H9 (cell line): Measurements from ENCODE around the gene DUSP15. TPM values are rescaled to one million over a fixed set of nuclear protein-coding genes. Genes with fewer than 3 reads are reported as not detected.

Source experiments
- DNase-seq: peaks from one replicate; pipeline ENCODE4 v3.0.0-alpha.2; 2017
- H2AFZ ChIP-seq: one replicate; pipeline ENCODE4 v1.6.1; 2013; ENCODE audit warnings: mild to moderate bottlenecking, low read length, control low read depth, moderate library complexity
- H2AK5ac ChIP-seq: 2 replicates; pipeline ENCODE4 v1.6.1; 2013; ENCODE audit warnings: low read length, control low read depth, mixed read lengths; ENCODE audit not compliant: insufficient read length
- H2BK120ac ChIP-seq: one replicate; pipeline ENCODE4 v1.6.1; 2013; ENCODE audit warnings: low read depth, mild to moderate bottlenecking, low read length, control low read depth, inconsistent platforms; ENCODE audit not compliant: poor library complexity, severe bottlenecking
- H2BK12ac ChIP-seq: 2 replicates; pipeline ENCODE4 v1.6.1; 2013; ENCODE audit warnings: low read length, control low read depth, mixed read lengths, low read depth; ENCODE audit not compliant: insufficient read length
- H2BK15ac ChIP-seq: 2 replicates; pipeline ENCODE4 v1.6.1; 2013; ENCODE audit warnings: low read depth, low read length, control low read depth
- H2BK20ac ChIP-seq: one replicate; pipeline ENCODE4 v1.6.1; 2013; ENCODE audit warnings: low read depth, mild to moderate bottlenecking, low read length, control low read depth, inconsistent platforms; ENCODE audit not compliant: poor library complexity, severe bottlenecking
- H2BK5ac ChIP-seq: 2 replicates; pipeline ENCODE4 v1.6.1; 2013; ENCODE audit warnings: low read length, control low read depth, mixed read lengths; ENCODE audit not compliant: insufficient read length
- H3K14ac ChIP-seq: 2 replicates; pipeline ENCODE4 v1.6.1; 2013; ENCODE audit warnings: low read length, control low read depth; ENCODE audit not compliant: insufficient read depth
- H3K18ac ChIP-seq: 2 replicates; pipeline ENCODE4 v1.6.1; 2013; ENCODE audit warnings: low read depth, mild to moderate bottlenecking, mixed read lengths, low read length, control low read depth; ENCODE audit not compliant: insufficient read length
- H3K23ac ChIP-seq: 2 replicates; pipeline ENCODE4 v1.6.1; 2013; ENCODE audit warnings: low read length, control low read depth, mixed read lengths, low read depth; ENCODE audit not compliant: insufficient read length
- H3K23me2 ChIP-seq: 2 replicates; pipeline ENCODE4 v1.6.1; 2013; ENCODE audit warnings: low read depth, mild to moderate bottlenecking, mixed read lengths, low read length, control low read depth; ENCODE audit not compliant: insufficient read length, poor library complexity, severe bottlenecking
- H3K27ac ChIP-seq: 2 replicates; pipeline ENCODE4 v1.5.1; 2013; ENCODE audit warnings: low read length, control low read depth, mixed read lengths, low read depth; ENCODE audit not compliant: insufficient read length
- H3K27me3 ChIP-seq: 2 replicates; pipeline ENCODE4 v1.6.1; 2013; ENCODE audit warnings: low read length, control low read depth, inconsistent platforms; ENCODE audit not compliant: insufficient read depth
- H3K4ac ChIP-seq: 2 replicates; pipeline ENCODE4 v1.6.1; 2013; ENCODE audit warnings: low read depth, mild to moderate bottlenecking, control low read depth, inconsistent platforms, low read length, moderate library complexity
- H3K4me1 ChIP-seq: 2 replicates; pipeline ENCODE4 v1.6.1; 2013; ENCODE audit warnings: low read length, control low read depth, inconsistent platforms; ENCODE audit not compliant: insufficient read depth
- H3K4me2 ChIP-seq: 2 replicates; pipeline ENCODE4 v1.6.1; 2013; ENCODE audit warnings: low read length, control low read depth, mixed read lengths; ENCODE audit not compliant: insufficient read length, insufficient read depth
- H3K56ac ChIP-seq: 2 replicates; pipeline ENCODE4 v1.6.1; 2013; ENCODE audit warnings: low read depth, mild to moderate bottlenecking, mixed read lengths, low read length, control low read depth; ENCODE audit not compliant: insufficient read length
- H3K79me1 ChIP-seq: 2 replicates; pipeline ENCODE4 v1.6.1; 2013; ENCODE audit warnings: low read depth, mild to moderate bottlenecking, moderate library complexity, low read length, control low read depth, inconsistent platforms; ENCODE audit not compliant: insufficient read depth, poor library complexity, severe bottlenecking
- H3K79me2 ChIP-seq: 2 replicates; pipeline ENCODE4 v1.6.1; 2013; ENCODE audit warnings: low read length, control low read depth, inconsistent platforms; ENCODE audit not compliant: insufficient read depth
- H3K9ac ChIP-seq: 2 replicates; pipeline ENCODE4 v1.6.1; 2013; ENCODE audit warnings: low read length, control low read depth, mixed read lengths; ENCODE audit not compliant: insufficient read length; ENCODE audit errors: extremely low read depth
- H3K9me3 ChIP-seq: one replicate; pipeline ENCODE4 v1.6.1; 2013; ENCODE audit warnings: low read depth, low read length, inconsistent platforms; ENCODE audit not compliant: control insufficient read depth
- H3T11ph ChIP-seq: one replicate; pipeline ENCODE4 v1.6.1; 2013; ENCODE audit warnings: mild to moderate bottlenecking, low read length, control low read depth, inconsistent platforms
- H4K20me1 ChIP-seq: one replicate; pipeline ENCODE4 v1.6.1; 2013; ENCODE audit not compliant: control insufficient read depth, insufficient read length, insufficient read depth
- H4K5ac ChIP-seq: 2 replicates; pipeline ENCODE4 v1.6.1; 2013; ENCODE audit warnings: low read depth, mild to moderate bottlenecking, mixed read lengths, low read length, control low read depth; ENCODE audit not compliant: insufficient read length
- H4K8ac ChIP-seq: replicated peaks from 2 replicates; pipeline ENCODE4 v1.6.1; 2013; ENCODE audit warnings: low read length, control low read depth, mixed read lengths, low read depth; ENCODE audit not compliant: insufficient read length
- H4K91ac ChIP-seq: 2 replicates; pipeline ENCODE4 v1.6.1; 2013; ENCODE audit warnings: low read depth, mild to moderate bottlenecking, moderate library complexity, mixed read lengths, low read length, control low read depth; ENCODE audit not compliant: insufficient read length
- H3K27ac Mint-ChIP-seq, 3 experiments: 2 replicates in 2 of 3; 3 replicates in 1 of 3; pipeline ENCODE4 v1.8.0; 2020 to 2021; ENCODE audit warnings: mixed read lengths in 3 of 3, mild to moderate bottlenecking in 1 of 3, moderate library complexity in 1 of 3
- H3K27me3 Mint-ChIP-seq: 2 replicates; pipeline ENCODE4 v1.8.0; 2021; ENCODE audit warnings: low read depth, mild to moderate bottlenecking, moderate library complexity, mixed read lengths
- H3K36me3 Mint-ChIP-seq, 3 experiments: 2 replicates in 2 of 3; 3 replicates in 1 of 3; pipeline ENCODE4 v1.8.0; 2020 to 2021; ENCODE audit warnings: low read depth in 3 of 3, mixed read lengths in 3 of 3; ENCODE audit not compliant: insufficient read depth in 1 of 3
- H3K4me1 Mint-ChIP-seq, 2 experiments: 2 replicates each; pipeline ENCODE4 v1.8.0; 2020; ENCODE audit warnings: mixed read lengths in 2 of 2
- H3K4me3 Mint-ChIP-seq, 2 experiments: 2 replicates in 1 of 2; 3 replicates in 1 of 2; pipeline ENCODE4 v1.8.0; 2020 to 2021; ENCODE audit warnings: mild to moderate bottlenecking in 2 of 2, mixed read lengths in 2 of 2, moderate library complexity in 1 of 2
- H3K9me3 Mint-ChIP-seq, 2 experiments: 2 replicates in 1 of 2; 3 replicates in 1 of 2; pipeline ENCODE4 v1.8.0; 2020; ENCODE audit warnings: mild to moderate bottlenecking in 2 of 2, mixed read lengths in 2 of 2, moderate library complexity in 1 of 2
- CTCF ChIP-seq: fragments of 200-600 bp; sonication (generic); conservative IDR thresholded peaks from 3 replicates; pipeline ENCODE4 v1.8.0; 2021; ENCODE audit warnings: antibody characterized with exemption, mild to moderate bottlenecking
- WGBS: extraction: QIAGEN DNeasy Blood & Tissue Kit; methylation state at CpG from one replicate; pipeline ENCODE4 v1.1.7; 2013; ENCODE audit warnings: missing lambda C conversion rate, low lambda C conversion rate, mixed read lengths; ENCODE audit not compliant: insufficient read length; ENCODE audit errors: extremely low coverage; 5-methylcytosine and 5-hydroxymethylcytosine counted together
- total RNA-seq: library from RNA; stranded (reverse); gene quantifications from 2 replicates; pipeline ENCODE4 v1.2.1, GENCODE V29; 2021

The DUSP15 gene
- total RNA-seq, 1 experiment from 2014 or later: 5.6 TPM

- Histone ChIP-seq H3K27ac (no peak overlapping the region), H3K56ac (no peak overlapping the region), H4K8ac (no peak overlapping the region), H2BK20ac (no peak overlapping the region), H2AFZ (no peak overlapping the region), H3K4me2 (no peak overlapping the region), H3K9me3 (no peaks in the 10 kb centered on the region), H3K4ac (no peak overlapping the region), H3K79me2 (no peaks in the 10 kb centered on the region), H4K20me1 (no peaks in the 10 kb centered on the region), H3K18ac (no peak overlapping the region), H4K5ac (no peak overlapping the region), H3K79me1 (no peaks in the 10 kb centered on the region), H3K9ac (no peak overlapping the region), H2BK12ac (no peak overlapping the region), H3T11ph (no peak overlapping the region), H2BK15ac (no peak overlapping the region), H4K91ac (no peak overlapping the region), H3K14ac (no peak overlapping the region), H3K23ac (no peak overlapping the region), H2BK120ac (no peak overlapping the region), H2BK5ac (no peak overlapping the region), H3K23me2 (no peaks in the 10 kb centered on the region), H3K4me1 (no peaks in the 10 kb centered on the region), H2AK5ac (no peak overlapping the region), H3K27me3 (no peaks in the 10 kb centered on the region)
- WGBS: no CpG with 5 or more reads among the region's 5 CpGs
- Mint-ChIP-seq H3K4me1 (peaks cover 15 to 16% of the 10 kb centered on the region in 2 experiments), H3K27me3 (peaks cover 3% of the 10 kb centered on the region; the same call in 1 of the 2 replicates), H3K27ac (no peak overlapping the region), H3K9me3 (no peaks in the 10 kb centered on the region), H3K4me3 (no peak overlapping the region), H3K36me3 (no peaks in the 10 kb centered on the region)
- no peak for TF ChIP-seq CTCF
- no peak for DNase-seq
Measured at GRCh38 chr20:31826074-31826473, 44.3 kb downstream of the DUSP15 start.
